Activated B cell treated with CpG ODN at 0.5 μM for 24 hours (primary cell): Measurements from ENCODE around the gene ZCCHC4. TPM values are rescaled to one million over a fixed set of nuclear protein-coding genes. Genes with fewer than 3 reads are reported as not detected.
"Not testable (repeated sequence)": the region's sequence is repeated elsewhere in the genome, so short reads cannot be mapped to it uniquely, and the experiment has no call there.

Experiments
- ATAC-seq: fragments of 200-7000 bp; cut with Tn5 transposase; one replicate; pipeline ENCODE4 v1.10.0; 2021; ENCODE audit warnings: low read depth, mild to moderate bottlenecking, moderate library complexity
- CTCF ChIA-PET: fragments of 350-600 bp; sonication (Branson Sonifier 250); formaldehyde crosslinking; loops from one replicate; lab custom pipeline; 2021; ENCODE audit warnings: antibody characterized with exemption; lab: Charles Lee
- POLR2A ChIA-PET: fragments of 350-600 bp; sonication (Branson Sonifier 250); formaldehyde crosslinking; loops from one replicate; lab custom pipeline; 2021; ENCODE audit warnings: antibody characterized with exemption; lab: Charles Lee
- DNase-seq: peaks from one replicate; pipeline ENCODE4 v3.0.0; 2022
- H3K27ac Mint-ChIP-seq: one replicate; pipeline ENCODE4 v1.8.0; 2020; ENCODE audit warnings: mixed read lengths
- H3K27me3 Mint-ChIP-seq: one replicate; pipeline ENCODE4 v1.8.0; 2021; ENCODE audit warnings: mixed read lengths
- H3K36me3 Mint-ChIP-seq: one replicate; pipeline ENCODE4 v1.8.0; 2021; ENCODE audit warnings: low read depth, mixed read lengths
- H3K4me1 Mint-ChIP-seq: one replicate; pipeline ENCODE4 v1.8.0; 2021; ENCODE audit warnings: mixed read lengths
- H3K4me3 Mint-ChIP-seq: one replicate; pipeline ENCODE4 v1.8.0; 2020; ENCODE audit warnings: mild to moderate bottlenecking, mixed read lengths
- H3K9me3 Mint-ChIP-seq: one replicate; pipeline ENCODE4 v1.8.0; 2020; ENCODE audit warnings: mixed read lengths
- intact Hi-C: fragments of 100-400 bp; cut with micrococcal nuclease; formaldehyde crosslinking; loops from one replicate; pipeline ENCODE4 v1.15.1; 2024
- total RNA-seq: library from RNA; stranded (reverse); gene quantifications from 2 replicates; pipeline ENCODE4 v1.2.3, GENCODE V29; 2022
- TF ChIP-seq, protein P1 (sequence below): fragments of 200-600 bp; IDR thresholded peaks from one replicate; pipeline ENCODE4 v1.8.0; 2022; ENCODE audit warnings: antibody characterized with exemption, mild to moderate bottlenecking

The ZCCHC4 gene
- total RNA-seq, 1 donor from 2014 or later, result 19.1 TPM

- ChIA-PET CTCF (no interaction called here), POLR2A (interaction anchor here (1.5 to 1.6 kb wide), 2 partner anchors 8 to 10 kb away, joined by 3 to 4 read pairs; partner anchors contain the start of gene ZCCHC4)
- TF ChIP-seq, protein P1, sequence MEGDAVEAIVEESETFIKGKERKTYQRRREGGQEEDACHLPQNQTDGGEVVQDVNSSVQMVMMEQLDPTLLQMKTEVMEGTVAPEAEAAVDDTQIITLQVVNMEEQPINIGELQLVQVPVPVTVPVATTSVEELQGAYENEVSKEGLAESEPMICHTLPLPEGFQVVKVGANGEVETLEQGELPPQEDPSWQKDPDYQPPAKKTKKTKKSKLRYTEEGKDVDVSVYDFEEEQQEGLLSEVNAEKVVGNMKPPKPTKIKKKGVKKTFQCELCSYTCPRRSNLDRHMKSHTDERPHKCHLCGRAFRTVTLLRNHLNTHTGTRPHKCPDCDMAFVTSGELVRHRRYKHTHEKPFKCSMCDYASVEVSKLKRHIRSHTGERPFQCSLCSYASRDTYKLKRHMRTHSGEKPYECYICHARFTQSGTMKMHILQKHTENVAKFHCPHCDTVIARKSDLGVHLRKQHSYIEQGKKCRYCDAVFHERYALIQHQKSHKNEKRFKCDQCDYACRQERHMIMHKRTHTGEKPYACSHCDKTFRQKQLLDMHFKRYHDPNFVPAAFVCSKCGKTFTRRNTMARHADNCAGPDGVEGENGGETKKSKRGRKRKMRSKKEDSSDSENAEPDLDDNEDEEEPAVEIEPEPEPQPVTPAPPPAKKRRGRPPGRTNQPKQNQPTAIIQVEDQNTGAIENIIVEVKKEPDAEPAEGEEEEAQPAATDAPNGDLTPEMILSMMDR, result no peak
- Mint-ChIP-seq H3K27me3 (no peaks in the 10 kb centered on the region), H3K9me3 (no peaks in the 10 kb centered on the region), H3K27ac (no peak overlapping the region), H3K4me3 (no peak overlapping the region), H3K36me3 (peaks cover 58% of the 10 kb centered on the region), H3K4me1 (peaks cover 1% of the 10 kb centered on the region)
- no peak for DNase-seq
- intact Hi-C loops, result no loop called here
- no peak for ATAC-seq
These were observed 7.8 kb downstream of the ZCCHC4 start for GRCh38 chr4:25320336-25320735.

GRCh38 chr4:25320773-25321172 is 8.2 kb downstream of the ZCCHC4 start:
- Mint-ChIP-seq H3K27me3 (no peaks in the 10 kb centered on the region), H3K4me3 (no peak overlapping the region), H3K9me3 (no peaks in the 10 kb centered on the region), H3K4me1 (peaks cover 1% of the 10 kb centered on the region), H3K27ac (no peak overlapping the region), H3K36me3 (peaks cover 57% of the 10 kb centered on the region)
- intact Hi-C loops, result no loop called here
- TF ChIP-seq, protein P1, result no peak
- CTCF ChIA-PET, result no interaction called here
- DNase-seq (no peak), ATAC-seq (no peak)
- POLR2A ChIA-PET, result interaction anchor here (1.5 to 1.6 kb wide), 2 partner anchors 8 to 10 kb away, joined by 3 to 4 read pairs; partner anchors contain the start of gene ZCCHC4

GRCh38 chr4:25321703-25322102 is 9.1 kb downstream of the ZCCHC4 start:
- Mint-ChIP-seq H3K4me1 (peaks cover 1% of the 10 kb centered on the region), H3K27ac (no peak overlapping the region), H3K36me3 (peaks cover 54% of the 10 kb centered on the region), H3K27me3 (no peaks in the 10 kb centered on the region), H3K4me3 (no peak overlapping the region), H3K9me3 (no peaks in the 10 kb centered on the region)
- TF ChIP-seq, protein P1, result no peak
- ChIA-PET POLR2A (interaction anchor here (1.5 kb wide), 1 partner anchor 9 kb away, joined by 3 read pairs; the partner anchor contains the start of gene ZCCHC4), CTCF (no interaction called here)
- ATAC-seq, result no peak
- no peak for DNase-seq
- intact Hi-C loops, result no loop called here

GRCh38 chr4:25328463-25328862 is 15.9 kb downstream of the ZCCHC4 start:
- CTCF ChIA-PET, intact Hi-C loops, H3K27ac Mint-ChIP-seq, H3K27me3 Mint-ChIP-seq, POLR2A ChIA-PET, H3K4me1 Mint-ChIP-seq, H3K9me3 Mint-ChIP-seq, ATAC-seq, H3K4me3 Mint-ChIP-seq, DNase-seq: not testable (repeated sequence)
- H3K36me3 Mint-ChIP-seq, result peaks cover 19% of the 10 kb centered on the region

GRCh38 chr4:25330335-25330734 is 17.8 kb downstream of the ZCCHC4 start:
- ATAC-seq (no peak), DNase-seq (no peak)
- Mint-ChIP-seq H3K36me3 (peaks cover 26% of the 10 kb centered on the region), H3K4me3 (no peak overlapping the region), H3K9me3 (no peaks in the 10 kb centered on the region), H3K4me1 (peaks cover 9% of the 10 kb centered on the region), H3K27me3 (no peaks in the 10 kb centered on the region), H3K27ac (no peak overlapping the region)
- intact Hi-C loops, result no loop called here
- TF ChIP-seq, protein P1, result no peak
- CTCF ChIA-PET, result interaction anchor here (2.5 kb wide), 1 partner anchor 38 kb away, joined by 10 read pairs; no protein-coding TSS in a partner anchor
- POLR2A ChIA-PET, result interaction anchor here (0.5 to 2.0 kb wide), 2 partner anchors 18 to 44 kb away, joined by 4 read pairs; partner anchors contain the start of gene ZCCHC4
